GM18861 (cell line): ENCODE measurements around the gene PSEN2.

Source experiments
- ATAC-seq: cut with Tn5 transposase; IDR thresholded peaks from one replicate; pipeline ENCODE4 v1.9.1; 2021; ENCODE audit not compliant: unreplicated experiment

PSEN2 gene

GRCh38 chr1:226863446-226863845 lies 7.0 kb upstream of the PSEN2 start:
- no peak for ATAC-seq

- no peak for ATAC-seq
Measured at GRCh38 chr1:226864311-226864710, 6.1 kb upstream of the PSEN2 start.

DNA sequence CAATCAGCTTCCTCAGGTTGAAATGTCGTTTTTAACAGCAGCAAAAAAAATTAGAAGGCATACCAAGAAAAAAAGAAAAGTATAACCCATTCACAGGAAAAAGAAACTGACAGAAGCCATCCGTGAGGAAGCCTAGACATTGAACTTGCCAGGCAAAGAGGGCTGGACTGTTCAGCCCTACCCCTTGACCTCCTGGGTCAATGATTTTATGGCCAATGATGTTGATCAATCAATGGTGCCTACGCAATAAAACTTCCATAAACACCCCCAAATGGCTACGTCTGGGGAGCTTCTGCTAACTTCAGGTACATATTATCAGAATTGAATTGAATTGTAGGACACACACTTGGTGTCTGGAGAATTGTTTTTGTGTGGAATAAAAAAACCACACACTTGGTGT lies 4.8 kb upstream of the PSEN2 start:
- no peak for ATAC-seq

DNA sequence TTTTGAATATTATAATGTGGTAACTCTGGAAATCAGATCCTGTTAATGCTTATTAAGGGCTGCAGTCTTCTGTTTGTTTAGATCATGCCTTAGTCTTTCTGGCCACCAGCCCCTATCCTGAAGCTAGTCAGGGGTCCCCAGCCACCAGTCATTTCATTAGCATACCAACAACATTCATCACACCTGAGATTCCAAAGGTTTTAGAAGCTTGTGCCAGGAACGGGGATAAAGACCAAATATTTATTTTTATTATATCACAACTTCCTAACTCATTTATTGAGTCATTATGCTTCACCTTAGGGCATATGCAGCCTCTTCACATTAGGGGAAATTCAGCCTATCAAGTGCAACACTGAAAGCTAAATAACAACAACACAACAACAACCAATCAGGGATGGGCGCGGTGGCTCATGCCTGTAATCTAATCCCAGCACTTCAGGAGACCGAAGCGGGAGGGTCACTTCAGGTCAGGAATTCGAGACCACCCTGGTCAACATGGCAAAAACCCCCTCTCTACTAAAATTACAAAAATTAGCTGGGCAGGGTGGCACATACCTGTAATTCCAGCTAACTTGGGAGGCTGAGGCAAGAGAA lies 2.9 kb upstream of the PSEN2 start:
- no peak for ATAC-seq

- no peak for ATAC-seq
Measured at GRCh38 chr1:226868726-226869125, 1.7 kb upstream of the PSEN2 start.

DNA sequence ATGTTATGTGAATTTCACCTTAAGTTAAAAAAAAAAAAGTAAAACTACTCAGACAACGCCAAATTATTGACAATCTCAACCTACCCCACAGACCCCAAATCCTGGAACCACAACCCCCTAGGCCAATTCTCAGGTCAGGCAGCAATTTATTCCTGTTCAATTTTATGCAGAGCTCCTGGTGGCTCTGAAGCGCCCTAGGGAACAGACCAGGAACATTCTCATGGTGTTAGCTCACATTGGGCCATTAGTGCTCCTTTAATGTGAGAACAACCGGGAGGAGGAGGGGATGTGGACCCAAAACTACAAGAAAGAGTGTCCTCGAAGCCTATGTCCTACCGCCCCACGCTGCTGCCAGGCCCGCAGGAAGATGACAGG lies 403 bp upstream of the PSEN2 start:
- no peak for ATAC-seq

DNA sequence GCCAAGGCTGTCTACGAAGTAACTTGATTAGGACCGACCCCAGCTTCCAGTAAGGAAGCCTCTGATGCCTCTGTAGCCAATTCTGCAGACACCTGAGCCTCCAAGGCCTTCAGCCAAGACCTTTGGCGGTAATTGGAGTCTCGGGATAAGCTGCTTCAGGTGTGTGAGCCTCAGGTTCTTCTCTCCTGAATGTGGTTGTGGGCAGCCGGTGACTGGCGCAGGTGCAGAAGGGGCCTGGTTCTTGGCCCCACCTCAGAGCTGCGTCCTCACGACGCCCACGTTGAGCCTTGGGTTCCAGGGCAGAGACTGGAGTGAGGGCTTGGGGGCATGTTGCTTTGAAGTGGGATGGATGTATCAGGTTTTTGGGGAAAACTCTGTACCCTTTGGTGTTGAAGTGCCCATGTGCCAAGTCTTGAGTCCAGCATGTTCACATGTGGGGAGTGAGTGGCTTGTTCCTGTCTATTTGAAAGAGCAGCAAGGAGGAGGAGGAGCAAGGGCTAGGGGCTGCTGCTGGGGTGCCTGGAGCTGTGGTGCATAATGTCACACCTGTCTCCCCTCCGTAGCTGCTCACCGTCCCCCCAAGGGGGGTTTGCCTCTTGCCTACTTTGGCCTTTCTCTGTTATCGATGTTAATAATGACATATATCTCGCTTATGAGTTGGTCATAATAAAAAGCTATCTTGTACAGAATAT lies 1.4 kb downstream of the PSEN2 start:
- ATAC-seq: no peak

DNA sequence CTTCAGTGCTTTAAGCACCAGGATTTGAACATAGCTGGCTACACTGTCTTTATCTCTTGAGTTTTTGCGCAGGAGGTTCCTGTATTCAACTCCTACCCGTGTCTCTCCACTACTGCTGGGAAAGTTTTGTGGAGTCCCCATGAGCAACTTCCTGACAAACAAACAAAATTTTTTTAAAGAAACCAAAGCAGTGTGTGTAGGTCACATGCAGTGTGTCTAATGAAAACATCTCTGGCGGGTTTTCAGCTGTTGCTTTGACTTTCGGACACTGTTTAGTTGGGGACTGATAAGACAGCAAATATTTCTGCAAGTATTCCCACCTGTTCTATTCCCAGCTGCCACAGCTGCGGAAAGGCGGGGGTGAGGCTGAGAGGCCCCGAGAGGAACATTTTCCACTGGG lies 2.0 kb downstream of the PSEN2 start:
- no peak for ATAC-seq

- ATAC-seq: no peak
Measured at GRCh38 chr1:226873771-226874578, 3.6 kb downstream of the PSEN2 start.

GRCh38 chr1:226874579-226875425 lies 4.4 kb downstream of the PSEN2 start:
- no peak for ATAC-seq

DNA sequence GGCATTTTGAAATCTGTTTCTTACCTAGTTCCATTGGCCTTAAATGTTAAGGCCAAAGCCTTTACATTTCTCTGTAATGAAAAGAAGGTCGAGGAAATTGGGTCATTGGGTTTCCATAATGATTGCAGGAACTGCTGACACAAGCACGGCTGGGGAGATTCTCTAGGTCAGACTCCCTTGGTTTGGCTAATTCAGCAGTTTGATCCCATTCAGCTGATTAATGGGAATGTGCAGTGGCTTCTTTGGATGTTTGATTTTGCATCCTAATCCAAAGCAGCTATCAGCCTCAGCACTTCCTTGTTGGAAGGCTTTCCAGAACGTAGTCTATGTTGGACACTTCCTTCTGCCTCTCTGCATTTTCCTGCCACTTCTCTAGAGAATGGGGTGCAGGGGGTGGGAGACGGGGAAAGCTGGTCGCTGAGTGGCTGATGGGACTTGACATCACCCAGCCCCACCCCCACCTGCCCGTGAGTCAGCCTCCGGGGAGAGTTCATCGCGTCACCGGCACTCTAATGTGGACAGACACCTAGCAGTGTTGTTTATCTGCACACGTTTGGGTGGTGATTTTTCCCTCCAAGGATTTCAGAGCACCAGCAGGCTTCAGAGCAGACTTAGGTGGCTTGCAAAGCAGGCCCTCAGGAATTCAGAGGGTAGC lies 5.4 kb downstream of the PSEN2 start:
- ATAC-seq: no peak

- ATAC-seq: no peak
Measured at GRCh38 chr1:226877669-226878068, 7.3 kb downstream of the PSEN2 start.

DNA sequence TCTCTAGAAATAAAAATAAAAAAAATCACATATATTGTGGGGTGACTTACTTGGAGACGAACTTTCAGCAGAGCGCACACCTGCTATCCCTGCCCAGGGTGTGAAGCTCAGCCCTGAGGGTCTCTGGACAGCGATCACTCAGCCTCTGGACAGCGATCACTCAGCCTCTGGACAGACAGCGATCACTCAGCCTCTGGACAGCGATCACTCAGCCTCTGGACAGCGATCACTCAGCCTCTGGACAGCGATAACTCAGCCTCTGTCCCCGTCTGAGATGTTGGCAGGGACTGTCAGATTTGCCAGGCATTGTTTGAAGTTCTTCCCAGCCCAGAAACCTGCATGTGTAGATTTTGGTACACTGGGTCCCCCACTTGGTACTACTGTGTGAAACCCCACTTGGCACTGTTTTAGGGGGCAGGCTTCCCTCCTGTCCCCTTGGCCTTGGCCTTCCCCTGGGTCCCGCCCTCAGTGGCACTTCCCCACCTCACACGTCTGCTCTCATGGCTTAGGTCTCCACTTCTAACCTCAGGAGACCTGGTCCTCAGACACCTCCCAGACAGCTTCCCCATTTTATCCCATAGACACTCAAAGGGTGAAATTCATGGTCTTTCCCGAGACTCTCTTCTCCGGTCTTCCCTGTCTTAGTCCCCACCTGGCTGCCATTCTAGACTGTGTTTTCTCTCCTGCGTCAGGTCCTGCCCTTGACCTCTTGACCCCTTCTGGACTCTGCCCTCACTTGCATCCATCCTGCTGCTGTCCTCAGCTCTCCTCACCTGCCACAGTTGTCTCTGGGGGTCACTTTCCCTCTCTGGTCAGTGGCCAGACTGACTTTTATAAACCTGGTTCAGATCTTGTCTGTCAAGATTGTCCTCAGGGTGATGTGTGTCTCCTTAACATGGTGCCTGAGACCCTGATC lies 10.2 kb downstream of the PSEN2 start:
- ATAC-seq: no peak

- ATAC-seq: no peak
Measured at GRCh38 chr1:226881515-226882185, 11.2 kb downstream of the PSEN2 start.

DNA sequence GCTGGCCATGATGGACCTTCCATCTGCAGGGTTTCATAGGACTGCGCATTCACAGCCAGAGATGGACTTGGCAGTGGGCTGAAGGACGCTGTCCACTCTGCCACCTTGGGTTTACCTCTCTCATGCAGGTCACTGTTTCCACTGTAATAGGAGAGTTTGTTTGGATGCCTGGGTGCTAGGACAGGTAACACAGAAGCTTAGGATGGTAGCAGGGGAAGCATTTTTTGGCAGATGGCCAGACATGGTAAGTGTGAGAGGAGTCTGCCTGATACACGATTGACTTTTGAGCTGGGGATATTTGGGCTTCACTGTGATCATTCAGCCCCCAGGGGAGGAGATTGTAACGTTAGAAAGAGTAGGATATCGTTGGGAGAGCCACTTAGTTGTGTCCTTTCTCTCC lies 11.8 kb downstream of the PSEN2 start:
- no peak for ATAC-seq

DNA sequence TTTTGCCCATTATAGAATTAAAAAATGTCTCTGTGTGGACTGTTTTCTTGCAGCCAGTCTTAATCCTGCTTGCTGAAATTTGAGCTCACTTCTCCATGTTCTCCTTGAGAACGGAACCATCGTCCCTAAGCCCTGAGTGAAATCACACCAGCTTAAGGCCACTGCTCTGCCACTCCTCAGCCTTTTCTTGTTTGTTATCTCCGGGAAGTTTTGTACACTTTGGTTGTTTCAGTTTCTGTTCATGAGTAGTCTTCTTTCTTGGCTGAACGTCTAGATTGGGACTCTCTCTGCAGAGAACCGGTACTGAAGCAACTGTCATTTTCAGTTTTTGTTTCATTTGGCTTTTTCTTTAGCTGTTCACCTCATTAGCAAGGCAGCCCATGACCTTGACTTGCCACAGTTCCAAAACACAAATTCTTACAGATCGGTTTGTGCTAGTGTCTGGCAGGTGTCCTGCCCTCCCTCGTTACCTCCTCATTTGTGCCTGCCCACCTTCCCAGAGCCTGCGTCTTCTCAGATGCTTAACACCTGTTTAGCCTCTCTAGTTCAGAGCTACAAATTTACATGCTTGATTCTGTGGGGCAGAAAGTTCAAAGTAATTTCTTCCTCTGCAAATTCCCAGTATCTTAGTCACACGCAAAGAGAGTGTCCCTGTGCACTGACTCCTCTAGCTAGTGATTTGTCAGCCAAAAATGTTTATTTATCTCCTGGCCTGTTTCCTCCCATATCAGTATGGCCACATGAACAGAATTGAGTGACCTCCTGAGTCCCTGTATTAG lies 12.4 kb downstream of the PSEN2 start:
- peak; percentile 95 for ATAC-seq

GRCh38 chr1:226883630-226884029 lies 13.2 kb downstream of the PSEN2 start:
- ATAC-seq: no peak

GRCh38 chr1:226884116-226884625 lies 13.8 kb downstream of the PSEN2 start:
- no peak for ATAC-seq
